Vagina (tissue), 2 donors: Measurements from ENCODE around the gene INSC.

Experiments used
- POLR2A ChIP-seq, 2 donors: fragments of 450-650 bp; IDR thresholded peaks; one replicate each; pipeline ENCODE4 v1.6.1; 2017; ENCODE audit warnings: antibody characterized with exemption in 2 of 2, mild to moderate bottlenecking in 2 of 2, moderate library complexity in 2 of 2
- POLR2AphosphoS5 ChIP-seq, 2 donors: sonication (generic); formaldehyde crosslinking; IDR thresholded peaks; one replicate each; pipeline ENCODE4 v1.9.0; 2017; ENCODE audit warnings: antibody characterized with exemption in 2 of 2, mild to moderate bottlenecking in 2 of 2, low read depth in 1 of 2; ENCODE audit not compliant: insufficient read depth in 1 of 2
- TF ChIP-seq, protein P1 (sequence below), 3 experiments: fragments of 450-650 bp in 2 of 3; fragments of 200-600 bp in 1 of 3; sonication (generic) in 1 of 3; IDR thresholded peaks; one replicate each; pipeline ENCODE4 v1.5.1; 2017 to 2019; ENCODE audit warnings: antibody characterized with exemption in 3 of 3, mild to moderate bottlenecking in 2 of 3, moderate library complexity in 2 of 3

GRCh38 chr11:15206791-15207190 is 92.1 kb downstream of the INSC start:
- TF ChIP-seq, protein P1, sequence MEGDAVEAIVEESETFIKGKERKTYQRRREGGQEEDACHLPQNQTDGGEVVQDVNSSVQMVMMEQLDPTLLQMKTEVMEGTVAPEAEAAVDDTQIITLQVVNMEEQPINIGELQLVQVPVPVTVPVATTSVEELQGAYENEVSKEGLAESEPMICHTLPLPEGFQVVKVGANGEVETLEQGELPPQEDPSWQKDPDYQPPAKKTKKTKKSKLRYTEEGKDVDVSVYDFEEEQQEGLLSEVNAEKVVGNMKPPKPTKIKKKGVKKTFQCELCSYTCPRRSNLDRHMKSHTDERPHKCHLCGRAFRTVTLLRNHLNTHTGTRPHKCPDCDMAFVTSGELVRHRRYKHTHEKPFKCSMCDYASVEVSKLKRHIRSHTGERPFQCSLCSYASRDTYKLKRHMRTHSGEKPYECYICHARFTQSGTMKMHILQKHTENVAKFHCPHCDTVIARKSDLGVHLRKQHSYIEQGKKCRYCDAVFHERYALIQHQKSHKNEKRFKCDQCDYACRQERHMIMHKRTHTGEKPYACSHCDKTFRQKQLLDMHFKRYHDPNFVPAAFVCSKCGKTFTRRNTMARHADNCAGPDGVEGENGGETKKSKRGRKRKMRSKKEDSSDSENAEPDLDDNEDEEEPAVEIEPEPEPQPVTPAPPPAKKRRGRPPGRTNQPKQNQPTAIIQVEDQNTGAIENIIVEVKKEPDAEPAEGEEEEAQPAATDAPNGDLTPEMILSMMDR (IDR thresholded peaks at IDR 0.05) = no peak
- no peak for TF ChIP-seq POLR2A (IDR thresholded peaks at IDR 0.05)
- TF ChIP-seq POLR2AphosphoS5 (IDR thresholded peaks at IDR 0.05; ENCODE audit: insufficient read depth in 1 of 2, low read depth in 1 of 2) = no peak
